OCI-LY7 (cell line): ENCODE results near the gene PEX7. TPM values are rescaled to one million over a fixed set of nuclear protein-coding genes. Genes with fewer than 3 reads are reported as not detected.

Source experiments
- BruUV-seq: library from RNA; stranded (reverse); fragments of 400-500 nt; replicated peaks from 2 replicates; lab custom pipeline; 2021; lab: Mats Ljungman, UMichigan
- CTCF ChIA-PET: fragments of 300-600 bp; sonication (Branson Sonifier 250); formaldehyde crosslinking; loops from one replicate; lab custom pipeline; 2022; ENCODE audit warnings: antibody characterized with exemption; ENCODE audit not compliant: unreplicated experiment; lab: Charles Lee
- POLR2A ChIA-PET: fragments of 300-600 bp; sonication (Branson Sonifier 250); formaldehyde crosslinking; loops from one replicate; lab custom pipeline; 2022; ENCODE audit warnings: antibody characterized with exemption; lab: Charles Lee
- DNase-seq: peaks from one replicate; pipeline ENCODE4 v3.0.0-alpha.2; 2015; ENCODE audit warnings: low spot score
- H2AFZ ChIP-seq: fragments of 200-600 bp; sonication (generic), shearing (Covaris generic); 2 replicates; pipeline ENCODE4 v1.6.1; 2014; ENCODE audit warnings: mild to moderate bottlenecking, antibody characterized with exemption, low read length, moderate library complexity
- H3K27ac ChIP-seq: fragments of 200-600 bp; sonication (generic); 2 replicates; pipeline ENCODE4 v1.5.1; 2014; ENCODE audit warnings: mixed run types, low read depth, mild to moderate bottlenecking, moderate library complexity, low read length, inconsistent platforms; ENCODE audit not compliant: poor library complexity, severe bottlenecking
- H3K36me3 ChIP-seq: fragments of 200-600 bp; sonication (generic); 2 replicates; pipeline ENCODE4 v1.6.1; 2014; ENCODE audit warnings: mild to moderate bottlenecking, antibody characterized with exemption, low read length, moderate library complexity, mixed read lengths; ENCODE audit not compliant: insufficient read depth
- H3K4me1 ChIP-seq: fragments of 200-600 bp; sonication (generic); 2 replicates; pipeline ENCODE4 v1.5.1; 2014; ENCODE audit warnings: mild to moderate bottlenecking, low read length; ENCODE audit not compliant: insufficient read depth, poor library complexity, severe bottlenecking
- H3K4me2 ChIP-seq: fragments of 200-600 bp; sonication (generic); 2 replicates; pipeline ENCODE4 v1.6.1; 2014; ENCODE audit warnings: mild to moderate bottlenecking, low read length
- H3K4me3 ChIP-seq: fragments of 200-600 bp; sonication (generic); 2 replicates; pipeline ENCODE4 v1.5.1; 2014; ENCODE audit warnings: mild to moderate bottlenecking, low read depth, low read length; ENCODE audit not compliant: poor library complexity, severe bottlenecking
- H3K79me2 ChIP-seq: fragments of 200-600 bp; sonication (generic); 2 replicates; pipeline ENCODE4 v1.6.1; 2016; ENCODE audit warnings: low read depth, mild to moderate bottlenecking, low read length, moderate library complexity, mixed read lengths; ENCODE audit not compliant: insufficient read depth
- H3K9me2 ChIP-seq: fragments of 200-600 bp; sonication (generic); 2 replicates; pipeline ENCODE4 v1.6.1; 2016; ENCODE audit warnings: mild to moderate bottlenecking, low read length, mixed read lengths; ENCODE audit not compliant: insufficient read depth
- H3K9me3 ChIP-seq: fragments of 200-600 bp; sonication (generic); 2 replicates; pipeline ENCODE4 v1.6.1; 2014; ENCODE audit warnings: mild to moderate bottlenecking, mixed run types, low read length, mixed read lengths
- H4K20me1 ChIP-seq: fragments of 200-600 bp; sonication (generic); 2 replicates; pipeline ENCODE4 v1.6.1; 2014; ENCODE audit warnings: mild to moderate bottlenecking, antibody characterized with exemption, low read length, moderate library complexity, mixed read lengths; ENCODE audit not compliant: insufficient read depth
- EZH2phosphoT487 ChIP-seq: fragments of 200-600 bp; sonication (generic); IDR thresholded peaks from 2 replicates; pipeline ENCODE4 v1.6.1; 2018; ENCODE audit warnings: low read depth, borderline replicate concordance, mild to moderate bottlenecking, mixed run types, antibody characterized with exemption, low read length, moderate library complexity, mixed read lengths
- intact Hi-C: fragments of 100-400 bp; cut with micrococcal nuclease; formaldehyde crosslinking; loops from one replicate; pipeline ENCODE4 v1.10.0; 2022; ENCODE audit not compliant: unreplicated experiment
- total RNA-seq, 2 experiments: library from RNA; depleted of rRNA in 1 of 2; stranded (reverse); fragments of >200 nt in 1 of 2; shearing (Covaris generic) in 1 of 2; gene quantifications; 2 replicates each; pipeline ENCODE4 v1.2.3, GENCODE V29; 2014 to 2022
- TF ChIP-seq, protein P1 (sequence below): fragments of 200-600 bp; sonication (generic); conservative IDR thresholded peaks from 2 replicates; pipeline ENCODE4 v1.5.1; 2014; ENCODE audit warnings: mild to moderate bottlenecking, antibody characterized with exemption, low read length, moderate library complexity, mixed read lengths

The PEX7 gene
- total RNA-seq, 2 experiments from 2014 or later, result 5.8 to 8.4 TPM

DNA sequence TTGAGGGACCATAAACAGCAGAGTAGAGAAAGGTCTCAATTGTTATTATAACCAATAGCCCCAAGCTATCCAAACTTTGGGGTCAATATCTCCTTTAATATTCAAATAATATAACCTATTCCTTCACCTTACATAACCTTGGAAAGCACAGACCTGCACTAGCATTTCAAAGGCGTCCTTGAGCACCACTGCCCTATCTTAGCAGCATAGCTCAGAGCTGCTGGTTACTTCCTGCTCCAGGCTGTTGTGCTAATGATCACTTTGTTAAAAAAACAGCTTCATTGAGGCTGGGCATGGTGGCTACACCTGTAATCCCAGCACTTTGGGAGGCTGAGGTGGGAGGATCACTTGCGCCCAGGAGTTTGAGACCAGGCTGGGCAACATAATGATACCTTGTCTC is 110.2 kb downstream of the PEX7 start:
- CTCF ChIA-PET, result no interaction called here
- H4K20me1 ChIP-seq, result no peaks in the 10 kb centered on the region

DNA sequence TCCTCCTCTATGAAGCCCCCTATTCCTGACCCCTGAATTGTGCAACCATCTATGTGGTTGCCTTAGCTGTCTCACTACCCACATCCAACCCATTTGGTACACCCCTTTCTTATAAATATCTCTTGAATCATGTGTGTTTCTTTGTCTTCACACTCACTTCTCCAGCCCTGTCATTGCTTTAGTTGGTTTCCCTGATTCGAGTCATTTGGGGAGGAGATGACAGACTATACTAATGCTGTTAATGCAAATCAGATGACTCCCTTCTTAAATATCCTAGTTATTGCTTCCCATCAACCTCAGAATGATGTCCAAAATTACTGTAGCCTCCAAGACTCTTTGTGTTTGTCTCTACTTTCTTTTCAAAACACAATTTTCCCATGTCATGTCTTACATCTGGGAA is 122.7 kb downstream of the PEX7 start:
- Histone ChIP-seq H3K4me1 (no peaks in the 10 kb centered on the region), H3K4me3 (no peak overlapping the region), H3K79me2 (no peaks in the 10 kb centered on the region), H4K20me1 (no peaks in the 10 kb centered on the region), H2AFZ (no peak overlapping the region), H3K27ac (no peak overlapping the region), H3K9me3 (no peaks in the 10 kb centered on the region), H3K36me3 (no peaks in the 10 kb centered on the region), H3K9me2 (no peaks in the 10 kb centered on the region), H3K4me2 (no peak overlapping the region)
- POLR2A ChIA-PET, result interaction anchor here (0.7 to 0.9 kb wide), 2 partner anchors 14 to 341 kb away, joined by 3 read pairs; no protein-coding TSS in a partner anchor
- intact Hi-C loops, result no loop called here
- TF ChIP-seq, protein P1, sequence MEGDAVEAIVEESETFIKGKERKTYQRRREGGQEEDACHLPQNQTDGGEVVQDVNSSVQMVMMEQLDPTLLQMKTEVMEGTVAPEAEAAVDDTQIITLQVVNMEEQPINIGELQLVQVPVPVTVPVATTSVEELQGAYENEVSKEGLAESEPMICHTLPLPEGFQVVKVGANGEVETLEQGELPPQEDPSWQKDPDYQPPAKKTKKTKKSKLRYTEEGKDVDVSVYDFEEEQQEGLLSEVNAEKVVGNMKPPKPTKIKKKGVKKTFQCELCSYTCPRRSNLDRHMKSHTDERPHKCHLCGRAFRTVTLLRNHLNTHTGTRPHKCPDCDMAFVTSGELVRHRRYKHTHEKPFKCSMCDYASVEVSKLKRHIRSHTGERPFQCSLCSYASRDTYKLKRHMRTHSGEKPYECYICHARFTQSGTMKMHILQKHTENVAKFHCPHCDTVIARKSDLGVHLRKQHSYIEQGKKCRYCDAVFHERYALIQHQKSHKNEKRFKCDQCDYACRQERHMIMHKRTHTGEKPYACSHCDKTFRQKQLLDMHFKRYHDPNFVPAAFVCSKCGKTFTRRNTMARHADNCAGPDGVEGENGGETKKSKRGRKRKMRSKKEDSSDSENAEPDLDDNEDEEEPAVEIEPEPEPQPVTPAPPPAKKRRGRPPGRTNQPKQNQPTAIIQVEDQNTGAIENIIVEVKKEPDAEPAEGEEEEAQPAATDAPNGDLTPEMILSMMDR, result no peak
- TF ChIP-seq EZH2phosphoT487, result no peak
- no TSS peak for BruUV-seq
- no peak for DNase-seq
- CTCF ChIA-PET, result no interaction called here

More for the DNA sequence above, 110.2 kb downstream of the PEX7 start:
- no peak overlapping the region for H3K27ac ChIP-seq
- no peaks in the 10 kb centered on the region for H3K9me2 ChIP-seq
- no TSS peak for BruUV-seq
- H3K36me3 ChIP-seq, result no peaks in the 10 kb centered on the region
- no peak overlapping the region for H2AFZ ChIP-seq
- TF ChIP-seq EZH2phosphoT487, result no peak
- H3K4me3 ChIP-seq, result no peak overlapping the region
- intact Hi-C loops, result no loop called here
- DNase-seq, result no peak
- no peaks in the 10 kb centered on the region for H3K79me2 ChIP-seq
- POLR2A ChIA-PET, result interaction anchor here (0.7 kb wide), 1 partner anchor 432 kb away, joined by 3 read pairs; no protein-coding TSS in a partner anchor
- H3K9me3 ChIP-seq, result no peaks in the 10 kb centered on the region
- H3K4me1 ChIP-seq, result no peaks in the 10 kb centered on the region
- H3K4me2 ChIP-seq, result no peak overlapping the region

DNA sequence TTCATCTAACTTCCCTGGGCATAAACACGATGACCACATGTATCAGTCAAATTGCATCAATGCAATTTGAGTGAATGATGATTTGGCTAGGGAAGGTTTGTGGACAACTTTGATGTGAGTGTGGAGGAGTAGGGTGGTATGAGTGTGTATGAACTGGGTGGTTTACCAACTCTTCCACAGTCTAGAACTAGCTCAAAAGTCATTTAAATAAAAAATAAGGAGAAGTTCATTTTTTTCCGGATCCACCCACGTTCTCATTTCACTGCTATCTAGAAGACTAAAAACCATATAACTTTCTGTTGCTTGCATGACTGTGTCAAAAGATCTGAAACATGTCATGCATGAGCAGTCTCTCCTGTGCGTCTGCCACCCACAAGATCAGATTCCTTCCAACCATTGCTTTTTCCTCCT is 123.3 kb downstream of the PEX7 start:
- H2AFZ ChIP-seq, result no peak overlapping the region
- no peaks in the 10 kb centered on the region for H3K36me3 ChIP-seq
- no TSS peak for BruUV-seq
- no peaks in the 10 kb centered on the region for H3K9me2 ChIP-seq
- H3K79me2 ChIP-seq, result no peaks in the 10 kb centered on the region
- no peak overlapping the region for H3K27ac ChIP-seq
- no peak overlapping the region for H3K4me3 ChIP-seq
- no peaks in the 10 kb centered on the region for H3K4me1 ChIP-seq
- no peaks in the 10 kb centered on the region for H3K9me3 ChIP-seq
- TF ChIP-seq EZH2phosphoT487, result no peak
- TF ChIP-seq, protein P1, result no peak
- POLR2A ChIA-PET, result interaction anchor here (0.7 to 0.9 kb wide), 2 partner anchors 13 to 342 kb away, joined by 3 read pairs; no protein-coding TSS in a partner anchor
- intact Hi-C loops, result no loop called here
- CTCF ChIA-PET, result no interaction called here
- no peaks in the 10 kb centered on the region for H4K20me1 ChIP-seq
- DNase-seq, result no peak
- no peak overlapping the region for H3K4me2 ChIP-seq
